Esophagus squamous epithelium (tissue), 5 donors: Measurements from ENCODE around the gene STARD8. TPM values are rescaled to one million over a fixed set of nuclear protein-coding genes. Genes with fewer than 3 reads are reported as not detected.

ENCODE experiments used
- DNase-seq: peaks from one replicate; lab custom pipeline; 2025; lab: John Stamatoyannopoulos, UW
- H3K27ac ChIP-seq, 4 donors: fragments of 200-600 bp; sonication (generic); one replicate each; pipeline ENCODE4 v1.5.1; 2016 to 2019; ENCODE audit warnings: mild to moderate bottlenecking in 1 of 4
- H3K27me3 ChIP-seq, 4 donors: fragments of 200-600 bp; sonication (generic); 1 replicate in 3 of 4; 2 replicates in 1 of 4; pipeline versions ENCODE4 v1.5.1 to v1.6.0; 2017 to 2021; ENCODE audit warnings: antibody characterized with exemption in 1 of 4
- H3K36me3 ChIP-seq, 3 donors: fragments of 200-600 bp; sonication (generic); one replicate each; pipeline ENCODE4 v1.5.1; 2016 to 2019
- H3K4me1 ChIP-seq, 3 donors: fragments of 200-600 bp; sonication (generic); one replicate each; pipeline ENCODE4 v1.5.1; 2017 to 2019
- H3K4me3 ChIP-seq, 4 donors: fragments of 200-600 bp; sonication (generic); 1 replicate in 3 of 4; 2 replicates in 1 of 4; pipeline ENCODE4 v1.5.1; 2016 to 2019; ENCODE audit warnings: mild to moderate bottlenecking in 2 of 4, moderate library complexity in 1 of 4
- H3K9me3 ChIP-seq, 3 donors: fragments of 200-600 bp; sonication (generic); one replicate each; pipeline ENCODE4 v1.5.1; 2016 to 2019
- CTCF ChIP-seq, 6 experiments: fragments of 450-650 bp in 4 of 6; fragments of 200-600 bp in 2 of 6; sonication (generic) in 2 of 6; IDR thresholded peaks; one replicate each; pipeline ENCODE4 v1.5.1; 2016 to 2019; ENCODE audit warnings: antibody characterized with exemption in 6 of 6, mild to moderate bottlenecking in 4 of 6, moderate library complexity in 4 of 6
- POLR2A ChIP-seq, 4 donors: fragments of 450-650 bp; IDR thresholded peaks; one replicate each; pipeline ENCODE4 v1.6.1; 2017; ENCODE audit warnings: antibody characterized with exemption in 4 of 4, mild to moderate bottlenecking in 4 of 4, moderate library complexity in 3 of 4
- WGBS, 2 donors: methylation state at CpG; one replicate each; pipeline ENCODE4 v1.1.5; 2018; 5-methylcytosine and 5-hydroxymethylcytosine counted together
- intact Hi-C: fragments of 100-400 bp; cut with DNase I; formaldehyde crosslinking; loops from one replicate; pipeline ENCODE4 v1.15.0; 2022
- total RNA-seq, 4 donors: library from RNA; depleted of rRNA; stranded (reverse); fragments of >200 nt; gene quantifications; one replicate each; pipeline ENCODE4 v1.1.0, GENCODE V29; 2016
- donor health status: DM: yes; HTN: yes; CAD: no.

Gene STARD8
- total RNA-seq, 4 donors from 2014 or later: 0.95 to 9.9 (median 2.1) TPM

GRCh38 chrX:68717663-68718442 lies 70.4 kb downstream of the STARD8 start:
- Histone ChIP-seq H3K36me3 (peaks cover 0 to 5% (median 0%) of the 10 kb centered on the region in 3 donors), H3K4me3 (no peak overlapping the region), H3K9me3 (no peaks in the 10 kb centered on the region), H3K27ac (no peak overlapping the region), H3K27me3 (no peaks in the 10 kb centered on the region), H3K4me1 (no peaks in the 10 kb centered on the region)
- WGBS, 2 donors: 94 to 100% methylated on average over 1 to 8 of the region's 24 CpGs
- no peak for TF ChIP-seq CTCF (IDR thresholded peaks at IDR 0.05)
- TF ChIP-seq POLR2A (IDR thresholded peaks at IDR 0.05): no peak
- intact Hi-C loops: loop anchor here (10.0 kb wide), 1 partner anchor 203 kb away; no protein-coding TSS in a partner anchor
- DNase-seq: no peak

- TF ChIP-seq CTCF (IDR thresholded peaks at IDR 0.05) (no peak), POLR2A (IDR thresholded peaks at IDR 0.05) (no peak)
- H3K27ac ChIP-seq: no peak overlapping the region
- no peak for DNase-seq
- no peak overlapping the region for H3K4me3 ChIP-seq
- H3K27me3 ChIP-seq: no peaks in the 10 kb centered on the region
- WGBS, 2 donors: 89% methylated on average over 5 of the region's 10 CpGs; no CpG with 5 or more reads in 1 of the 2 donors
- intact Hi-C loops: loop anchor here (10.0 kb wide), 1 partner anchor 204 kb away; no protein-coding TSS in a partner anchor
- H3K9me3 ChIP-seq: no peaks in the 10 kb centered on the region
- peaks cover 0 to 5% (median 0%) of the 10 kb centered on the region in 3 donors for H3K36me3 ChIP-seq
- no peaks in the 10 kb centered on the region for H3K4me1 ChIP-seq
These were observed 71.0 kb downstream of the STARD8 start for GRCh38 chrX:68718443-68718820.

- peaks cover 0 to 5% (median 0%) of the 10 kb centered on the region in 3 donors for H3K36me3 ChIP-seq
- no peaks in the 10 kb centered on the region for H3K4me1 ChIP-seq
- intact Hi-C loops: loop anchor here (10.0 kb wide), 1 partner anchor 205 kb away; no protein-coding TSS in a partner anchor
- no peak for DNase-seq
- H3K27me3 ChIP-seq: no peaks in the 10 kb centered on the region
- H3K9me3 ChIP-seq: no peaks in the 10 kb centered on the region
- H3K4me3 ChIP-seq: no peak overlapping the region
- WGBS, 2 donors: 75 to 89% methylated on average over 5 to 7 of the region's 14 CpGs
- no peak for TF ChIP-seq CTCF (IDR thresholded peaks at IDR 0.05)
- TF ChIP-seq POLR2A (IDR thresholded peaks at IDR 0.05): no peak
- no peak overlapping the region for H3K27ac ChIP-seq
These were observed 71.9 kb downstream of the STARD8 start for GRCh38 chrX:68719181-68719903.

- intact Hi-C loops: loop anchor here (10.0 kb wide), 1 partner anchor 205 kb away; no protein-coding TSS in a partner anchor
- H3K4me3 ChIP-seq: no peak overlapping the region
- no peaks in the 10 kb centered on the region for H3K27me3 ChIP-seq
- DNase-seq: no peak
- H3K27ac ChIP-seq: no peak overlapping the region
- no peaks in the 10 kb centered on the region for H3K9me3 ChIP-seq
- TF ChIP-seq POLR2A (IDR thresholded peaks at IDR 0.05) (no peak), CTCF (IDR thresholded peaks at IDR 0.05) (peak in 1 of 6 experiments; percentile 7)
- 75 to 86% methylated on average over 2 to 5 of the region's 11 CpGs for WGBS, 2 donors
- H3K4me1 ChIP-seq: no peaks in the 10 kb centered on the region
- peaks cover 0 to 5% (median 0%) of the 10 kb centered on the region in 3 donors for H3K36me3 ChIP-seq
These were observed 72.6 kb downstream of the STARD8 start for GRCh38 chrX:68719904-68720614.
